ENCODE data around the gene ZNF200. TPM values are rescaled to one million over a fixed set of nuclear protein-coding genes. Genes with fewer than 3 reads are reported as not detected.
"Not testable (repeated sequence)": the region's sequence is repeated elsewhere in the genome, so short reads cannot be mapped to it uniquely, and the experiment has no call there.

Gene ZNF200
- total RNA-seq, 8 experiments from 2014 or later, result 7.3 to 14.8 (median 9.3) TPM

GRCh38 chr16:3188925-3189825 lies 45.8 kb downstream of the ZNF200 start:
- Histone ChIP-seq H3K4me3 (peak overlapping the region; percentile 43 to 97 (median 56)), H3K27ac (no peak overlapping the region), H3K4me1 (replicated peaks in 1 of 2) (peaks cover 0 to 5% of the 10 kb centered on the region in 2 donors)
- 0 to 7% (median 1%) methylated on average over 5 to 31 of the region's 61 CpGs; no CpG with 5 or more reads in 1 of the 10 experiments for WGBS, 10 experiments
- ATAC-seq (replicated peaks in 6 of 8), result peak; percentile 36 to 60 (median 52)
- in situ Hi-C loops (cut with MboI; ENCODE audit: low pct_unique_long_range_greater_than_20kb in 2 of 9, low sequenced_read_pairs in 9 of 9, unreplicated experiment in 9 of 9), result no loop called here

- Histone ChIP-seq H3K4me1 (replicated peaks in 1 of 2) (peaks cover 0 to 7% of the 10 kb centered on the region in 2 donors), H3K27ac (no peak overlapping the region), H3K4me3 (peak overlapping the region; percentile 43 to 97 (median 56))
- in situ Hi-C loops (cut with MboI; ENCODE audit: low pct_unique_long_range_greater_than_20kb in 2 of 9, low sequenced_read_pairs in 9 of 9, unreplicated experiment in 9 of 9), result no loop called here
- WGBS, 10 experiments, result 0 to 20% (median 6%) methylated on average over 1 to 4 of the region's 13 CpGs; no CpG with 5 or more reads in 7 of the 10 experiments
- peak in 2 of 8 experiments; percentile 0 to 27 for ATAC-seq (replicated peaks in 6 of 8)
These were observed 46.4 kb downstream of the ZNF200 start for GRCh38 chr16:3188675-3188924.

- H3K27ac ChIP-seq, result peak within 1 kb of the TSS in 1 of 2 donors; percentile 53
- peak; percentile 7 to 70 (median 64) for ATAC-seq (replicated peaks in 6 of 8)
- peak within 1 kb of the TSS; percentile 43 to 97 (median 56) for H3K4me3 ChIP-seq
- in situ Hi-C loops (cut with MboI; ENCODE audit: low pct_unique_long_range_greater_than_20kb in 2 of 9, low sequenced_read_pairs in 9 of 9, unreplicated experiment in 9 of 9), result no loop called here
- WGBS, 10 experiments, result 0 to 10% (median 0%) methylated on average over 1 to 19 of the region's 51 CpGs; no CpG with 5 or more reads in 1 of the 10 experiments
- peaks cover 0 to 8% of the 10 kb centered on the region in 2 donors for H3K4me1 ChIP-seq (replicated peaks in 1 of 2)
These were observed 46.9 kb downstream of the ZNF200 start, which contains the start of gene OR1F1 for GRCh38 chr16:3187798-3188674. TSS of gene OR1F1 (plus strand) at chr16:3188204.

GRCh38 chr16:3186946-3187690 lies 47.8 kb downstream of the ZNF200 start:
- no peak for ATAC-seq (replicated peaks in 6 of 8)
- 46 to 93% (median 68%) methylated on average over 2 to 18 of the region's 23 CpGs for WGBS, 10 experiments
- H3K27ac ChIP-seq, result no peak overlapping the region
- peak overlapping the region in 1 of 5 donors; percentile 97 for H3K4me3 ChIP-seq
- in situ Hi-C loops (cut with MboI; ENCODE audit: low pct_unique_long_range_greater_than_20kb in 2 of 9, low sequenced_read_pairs in 9 of 9, unreplicated experiment in 9 of 9), result no loop called here
- peaks cover 0 to 8% of the 10 kb centered on the region in 2 donors for H3K4me1 ChIP-seq (replicated peaks in 1 of 2)

- in situ Hi-C loops (cut with MboI; ENCODE audit: low pct_unique_long_range_greater_than_20kb in 2 of 9, low sequenced_read_pairs in 9 of 9, unreplicated experiment in 9 of 9), result no loop called here
- WGBS, 10 experiments, result 0 to 25% (median 0%) methylated on average over 1 to 8 of the region's 42 CpGs; no CpG with 5 or more reads in 2 of the 10 experiments
- H3K4me1 ChIP-seq (replicated peaks in 1 of 2), result peaks cover 0 to 4% of the 10 kb centered on the region in 2 donors
- no peak overlapping the region for H3K27ac ChIP-seq
- ATAC-seq (replicated peaks in 6 of 8), result peak in 2 of 8 experiments; percentile 4 to 7
- peak overlapping the region; percentile 11 to 40 (median 22) for H3K4me3 ChIP-seq
These were observed 51.4 kb downstream of the ZNF200 start for GRCh38 chr16:3183445-3184139.

- H3K4me3 ChIP-seq, result peak overlapping the region; percentile 11 to 40 (median 22)
- WGBS, 10 experiments, result 0 to 6% (median 0%) methylated on average over 1 to 20 of the region's 72 CpGs; no CpG with 5 or more reads in 5 of the 10 experiments
- in situ Hi-C loops (cut with MboI; ENCODE audit: low pct_unique_long_range_greater_than_20kb in 2 of 9, low sequenced_read_pairs in 9 of 9, unreplicated experiment in 9 of 9), result no loop called here
- H3K27ac ChIP-seq, result no peak overlapping the region
- H3K4me1 ChIP-seq (replicated peaks in 1 of 2), result peaks cover 0 to 4% of the 10 kb centered on the region in 2 donors
- peak; percentile 53 to 89 (median 62) for ATAC-seq (replicated peaks in 6 of 8)
These were observed 52.1 kb downstream of the ZNF200 start for GRCh38 chr16:3182608-3183444.

GRCh38 chr16:3182293-3182607 lies 52.7 kb downstream of the ZNF200 start:
- ATAC-seq (replicated peaks in 6 of 8); in situ Hi-C loops (cut with MboI; ENCODE audit: low pct_unique_long_range_greater_than_20kb in 2 of 9, low sequenced_read_pairs in 9 of 9, unreplicated experiment in 9 of 9); H3K4me3 ChIP-seq; H3K4me1 ChIP-seq (replicated peaks in 1 of 2); H3K27ac ChIP-seq: not testable (repeated sequence)
- 15 to 100% (median 50%) methylated on average over 1 to 4 of the region's 8 CpGs; no CpG with 5 or more reads in 3 of the 10 experiments for WGBS, 10 experiments

GRCh38 chr16:3180445-3180878 lies 54.5 kb downstream of the ZNF200 start:
- no peak for ATAC-seq (replicated peaks in 6 of 8)
- Histone ChIP-seq H3K27ac (no peak overlapping the region), H3K4me3 (no peak overlapping the region), H3K4me1 (replicated peaks in 1 of 2) (peaks cover 0 to 4% of the 10 kb centered on the region in 2 donors)
- 0 to 80% (median 15%) methylated on average over 1 to 14 of the region's 21 CpGs; no CpG with 5 or more reads in 2 of the 10 experiments for WGBS, 10 experiments
- in situ Hi-C loops (cut with MboI; ENCODE audit: low pct_unique_long_range_greater_than_20kb in 2 of 9, low sequenced_read_pairs in 9 of 9, unreplicated experiment in 9 of 9), result no loop called here

GRCh38 chr16:3179651-3180050 lies 55.3 kb downstream of the ZNF200 start:
- ATAC-seq (replicated peaks in 6 of 8), result no peak
- whole genome bisulfite sequencing, 10 experiments, result 17 to 80% (median 61%) methylated on average over 1 to 7 of the region's 8 CpGs; no CpG with 5 or more reads in 3 of the 10 experiments
- Histone ChIP-seq H3K4me3 (no peak overlapping the region), H3K4me1 (replicated peaks in 1 of 2) (peaks cover 0 to 4% of the 10 kb centered on the region in 2 donors), H3K27ac (no peak overlapping the region)
- in situ Hi-C loops (cut with MboI; ENCODE audit: low pct_unique_long_range_greater_than_20kb in 2 of 9, low sequenced_read_pairs in 9 of 9, unreplicated experiment in 9 of 9), result no loop called here

- no peak overlapping the region for H3K27ac ChIP-seq
- in situ Hi-C loops (cut with MboI; ENCODE audit: low pct_unique_long_range_greater_than_20kb in 2 of 9, low sequenced_read_pairs in 9 of 9, unreplicated experiment in 9 of 9), result no loop called here
- ATAC-seq (replicated peaks in 6 of 8), result peak in 7 of 8 experiments; percentile 9 to 53 (median 15)
- H3K4me3 ChIP-seq, result no peak overlapping the region
- peaks cover 0 to 9% of the 10 kb centered on the region in 2 donors for H3K4me1 ChIP-seq (replicated peaks in 1 of 2)
- 0 to 67% (median 17%) methylated on average over 1 to 15 of the region's 39 CpGs for WGBS, 10 experiments
These were observed 59.5 kb downstream of the ZNF200 start for GRCh38 chr16:3175157-3176093.
